Right lobe of liver (tissue), 6 donors: ENCODE results near the gene HSCB. TPM values are rescaled to one million over a fixed set of nuclear protein-coding genes. Genes with fewer than 3 reads are reported as not detected.
"Not testable (repeated sequence)": the region's sequence is repeated elsewhere in the genome, so short reads cannot be mapped to it uniquely, and the experiment has no call there.

ENCODE experiments used
- ATAC-seq, 4 donors: fragments of 200-7000 bp; cut with Tn5 transposase; one replicate each; pipeline ENCODE4 v1.9.1; 2020; ENCODE audit warnings: mild to moderate bottlenecking in 4 of 4, moderate library complexity in 4 of 4
- DNase-seq, 3 donors: peaks; one replicate each; pipeline ENCODE4 v3.0.0-alpha.2; 2020
- H3K27ac ChIP-seq, 3 donors: fragments of 200-600 bp; one replicate each; pipeline ENCODE4 v1.8.0; 2022
- H3K27me3 ChIP-seq, 2 donors: fragments of 200-600 bp; one replicate each; pipeline ENCODE4 v1.8.0; 2022
- H3K36me3 ChIP-seq, 4 donors: fragments of 200-600 bp; sonication (generic) in 1 of 4; one replicate each; pipeline versions ENCODE4 v1.5.1 to v1.8.0; 2017 to 2022; ENCODE audit warnings: control low read depth in 1 of 4
- H3K4me1 ChIP-seq, 4 donors: fragments of 200-600 bp; sonication (generic) in 1 of 4; one replicate each; pipeline versions ENCODE4 v1.5.1 to v1.8.0; 2017 to 2022; ENCODE audit warnings: control low read depth in 1 of 4
- H3K4me3 ChIP-seq, 3 donors: fragments of 200-600 bp; one replicate each; pipeline ENCODE4 v1.8.0; 2022
- H3K9me3 ChIP-seq, 4 donors: fragments of 200-600 bp; sonication (generic) in 1 of 4; one replicate each; pipeline versions ENCODE4 v1.5.1 to v1.8.0; 2017 to 2022; ENCODE audit warnings: control low read depth in 1 of 4
- POLR2A ChIP-seq: fragments of 450-650 bp; IDR thresholded peaks from one replicate; pipeline ENCODE4 v1.6.1; 2017; ENCODE audit warnings: antibody characterized with exemption, mild to moderate bottlenecking
- WGBS: methylation state at CpG from one replicate; pipeline ENCODE4 v1.1.6; 2018; ENCODE audit warnings: low coverage, low lambda C conversion rate; ENCODE audit not compliant: insufficient coverage; ENCODE audit errors: missing lambda C conversion rate; 5-methylcytosine and 5-hydroxymethylcytosine counted together
- intact Hi-C, 2 donors: fragments of 100-400 bp; cut with DNase I; formaldehyde crosslinking; loops; one replicate each; pipeline versions ENCODE4 v1.11.2 to v1.14.1; 2022
- total RNA-seq, 6 experiments: library from RNA; depleted of rRNA in 2 of 6; stranded (reverse); fragments of >200 nt in 2 of 6; fragmentation: NEBNext Ultra II Directional in 3 of 6; extraction: Animal tissue kit (Norgen Biotek cat#: 25700) in 3 of 6; gene quantifications; one replicate each; pipeline versions ENCODE4 v1.1.0 to v1.2.4, GENCODE V29; 2016 to 2023
- TF ChIP-seq, protein P1 (sequence below), 4 donors: fragments of 200-600 bp in 3 of 4; fragments of 450-650 bp in 1 of 4; IDR thresholded peaks; one replicate each; pipeline versions ENCODE4 v1.5.1 to v1.8.0; 2016 to 2022; ENCODE audit warnings: antibody characterized with exemption in 4 of 4, mild to moderate bottlenecking in 2 of 4
- donor health status: DM: no; HTN: yes; CAD: no.
- donor health status: DM: no; HTN: no; CAD: no.
- donor health status: DM: no; HTN: no; CAD: no.
- donor health status: DM: no; HTN: yes; CAD: no.
- donor health status: DM: no; HTN: yes; CAD: no.

Gene HSCB
- total RNA-seq, 6 experiments from 2014 or later: 11.6 to 29.0 (median 13.4) TPM

DNA sequence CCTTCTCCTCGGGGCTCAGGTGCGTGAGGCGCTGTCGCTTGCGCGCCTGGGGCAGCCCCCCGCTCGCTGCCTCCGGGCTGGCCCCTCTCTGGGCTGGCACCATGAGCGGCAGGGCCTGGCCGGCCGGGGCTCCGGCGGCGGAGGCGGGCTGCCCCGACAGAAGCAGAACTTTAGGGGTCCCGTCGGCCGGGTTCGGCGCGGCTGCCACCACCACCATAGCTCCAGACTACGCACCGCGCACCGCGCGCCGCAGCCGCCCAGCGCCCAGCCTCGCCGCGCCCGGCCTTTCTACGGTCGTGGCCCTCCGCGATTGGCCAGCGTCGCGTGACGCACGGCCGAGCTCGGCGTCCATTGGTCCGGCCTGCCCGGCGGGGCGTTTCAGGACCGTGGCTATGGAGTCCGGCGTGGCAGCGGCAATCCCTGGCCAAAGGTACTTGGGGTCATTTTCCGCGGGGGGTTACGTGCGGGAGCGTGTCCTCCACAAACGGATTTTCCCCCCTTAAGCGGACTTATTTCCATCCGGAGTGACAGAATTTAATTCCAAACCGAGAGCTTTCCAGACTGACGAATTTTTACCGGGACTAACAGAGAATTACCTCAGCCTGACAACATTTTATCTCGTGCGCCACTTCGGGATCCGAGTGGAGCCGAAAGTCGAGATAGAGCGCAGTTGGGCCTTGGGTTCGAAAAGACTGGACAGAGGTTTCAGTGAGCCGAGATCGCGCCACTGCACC is 58.6 kb downstream of the HSCB start, which contains the start of gene XBP1:
Gene XBP1, minus strand, starts transcription at position 262 of the 734 bp plus-strand sequence.
- Histone ChIP-seq H3K4me1 (peaks cover 0 to 48% (median 8%) of the 10 kb centered on the region in 4 donors), H3K4me3 (peak within 1 kb of the TSS; percentile 91 to 98 (median 95)), H3K27me3 (no peaks in the 10 kb centered on the region), H3K9me3 (no peaks in the 10 kb centered on the region), H3K36me3 (peaks cover 12 to 37% (median 24%) of the 10 kb centered on the region in 4 donors), H3K27ac (peak within 1 kb of the TSS; percentile 99 to 100 (median 99))
- DNase-seq (peak; percentile 97), ATAC-seq (peak; percentile 79 to 92 (median 86))
- WGBS: 0% methylated on average over 15 of the region's 78 CpGs
- intact Hi-C loops: no loop called here
- TF ChIP-seq, protein P1, sequence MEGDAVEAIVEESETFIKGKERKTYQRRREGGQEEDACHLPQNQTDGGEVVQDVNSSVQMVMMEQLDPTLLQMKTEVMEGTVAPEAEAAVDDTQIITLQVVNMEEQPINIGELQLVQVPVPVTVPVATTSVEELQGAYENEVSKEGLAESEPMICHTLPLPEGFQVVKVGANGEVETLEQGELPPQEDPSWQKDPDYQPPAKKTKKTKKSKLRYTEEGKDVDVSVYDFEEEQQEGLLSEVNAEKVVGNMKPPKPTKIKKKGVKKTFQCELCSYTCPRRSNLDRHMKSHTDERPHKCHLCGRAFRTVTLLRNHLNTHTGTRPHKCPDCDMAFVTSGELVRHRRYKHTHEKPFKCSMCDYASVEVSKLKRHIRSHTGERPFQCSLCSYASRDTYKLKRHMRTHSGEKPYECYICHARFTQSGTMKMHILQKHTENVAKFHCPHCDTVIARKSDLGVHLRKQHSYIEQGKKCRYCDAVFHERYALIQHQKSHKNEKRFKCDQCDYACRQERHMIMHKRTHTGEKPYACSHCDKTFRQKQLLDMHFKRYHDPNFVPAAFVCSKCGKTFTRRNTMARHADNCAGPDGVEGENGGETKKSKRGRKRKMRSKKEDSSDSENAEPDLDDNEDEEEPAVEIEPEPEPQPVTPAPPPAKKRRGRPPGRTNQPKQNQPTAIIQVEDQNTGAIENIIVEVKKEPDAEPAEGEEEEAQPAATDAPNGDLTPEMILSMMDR (IDR thresholded peaks at IDR 0.05): no peak
- peak; percentile 100 for TF ChIP-seq POLR2A

DNA sequence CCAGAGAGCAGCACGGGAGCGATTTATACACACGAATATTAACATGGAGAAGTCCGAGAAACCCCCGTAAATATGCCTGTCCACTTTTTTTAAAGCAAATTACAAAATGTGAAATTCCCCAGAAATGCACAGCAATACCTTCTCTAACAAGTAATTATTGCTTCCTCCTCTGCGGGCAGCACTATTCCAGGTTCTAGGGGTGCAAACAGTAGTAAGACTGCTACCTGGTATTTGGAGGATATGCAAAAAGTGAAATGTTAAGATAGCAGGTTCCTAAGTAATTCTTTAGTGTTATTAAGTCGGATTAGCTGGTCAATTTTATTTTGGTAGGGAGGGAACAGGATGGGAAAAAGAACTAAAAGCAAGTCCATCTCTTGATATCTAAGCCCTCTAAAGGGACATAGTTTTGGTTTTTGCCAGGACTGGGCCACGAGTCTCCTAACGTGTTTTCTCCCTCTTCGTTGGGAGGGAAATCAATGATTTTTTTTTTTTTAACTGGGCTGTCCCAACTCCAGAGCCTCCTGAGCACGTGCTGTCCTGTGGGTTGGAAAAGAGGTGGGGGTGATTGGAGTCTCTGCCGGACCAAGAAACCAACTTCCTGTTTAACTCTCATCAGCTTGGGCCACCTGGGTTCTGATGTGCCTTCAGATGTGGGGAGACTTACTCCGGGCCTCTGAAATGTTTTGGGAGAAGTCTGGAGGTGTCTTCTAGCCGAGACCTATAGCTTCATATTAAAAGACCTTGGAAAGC is 60.2 kb downstream of the HSCB start:
- peak; percentile 41 to 70 (median 56) for ATAC-seq
- intact Hi-C loops: no loop called here
- DNase-seq: peak; percentile 64 to 88 (median 83)
- Histone ChIP-seq H3K27ac (peak overlapping the region; percentile 99 to 100 (median 99)), H3K4me1 (peaks cover 0 to 32% (median 6%) of the 10 kb centered on the region in 4 donors), H3K9me3 (no peaks in the 10 kb centered on the region), H3K4me3 (peak overlapping the region; percentile 91 to 98 (median 95)), H3K36me3 (peaks cover 6 to 21% (median 13%) of the 10 kb centered on the region in 4 donors), H3K27me3 (no peaks in the 10 kb centered on the region)
- WGBS: 15% methylated on average over 14 of the region's 14 CpGs
- peak; percentile 70 for TF ChIP-seq POLR2A
- TF ChIP-seq, protein P1 (IDR thresholded peaks at IDR 0.05): no peak

DNA sequence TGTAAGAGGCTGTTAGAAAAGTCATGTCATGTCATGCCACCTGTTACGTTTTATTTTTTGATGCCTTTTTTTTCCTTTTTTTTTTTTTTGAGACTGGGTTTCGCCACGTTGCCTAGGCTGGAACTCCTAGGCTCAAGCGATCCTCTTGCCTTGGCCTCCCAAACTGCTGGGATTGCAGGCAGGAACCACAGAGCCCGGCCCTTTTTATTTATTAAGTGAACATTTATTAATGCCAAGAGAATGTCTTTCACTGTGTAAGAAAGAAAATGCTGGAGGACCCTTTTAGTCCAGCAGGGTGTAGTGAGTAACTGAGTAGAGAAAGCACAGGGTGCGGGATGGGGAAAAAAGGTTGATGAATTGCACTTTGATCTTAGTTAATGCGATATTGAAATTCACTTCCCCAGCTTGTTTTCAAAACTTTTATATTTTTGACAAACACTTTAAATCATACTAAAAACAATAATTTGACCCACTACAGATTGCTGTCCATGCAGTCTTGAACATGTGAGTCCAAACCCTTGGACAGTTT is 60.8 kb downstream of the HSCB start:
- peak in 1 of 4 donors; percentile 12 for ATAC-seq
- Histone ChIP-seq H3K27ac (peak overlapping the region; percentile 99 to 100 (median 99)), H3K36me3 (peaks cover 3 to 15% (median 9%) of the 10 kb centered on the region in 4 donors), H3K9me3 (no peaks in the 10 kb centered on the region), H3K4me1 (peaks cover 0 to 29% (median 4%) of the 10 kb centered on the region in 4 donors), H3K27me3 (no peaks in the 10 kb centered on the region), H3K4me3 (peak overlapping the region in 2 of 3 donors; percentile 95 to 98)
- TF ChIP-seq, protein P1 (IDR thresholded peaks at IDR 0.05): peak in 3 of 4 donors; percentile 20 to 44 (median 26)
- TF ChIP-seq POLR2A: no peak
- intact Hi-C loops: no loop called here
- no peak for DNase-seq
- WGBS: 35% methylated on average over 7 of the region's 7 CpGs

DNA sequence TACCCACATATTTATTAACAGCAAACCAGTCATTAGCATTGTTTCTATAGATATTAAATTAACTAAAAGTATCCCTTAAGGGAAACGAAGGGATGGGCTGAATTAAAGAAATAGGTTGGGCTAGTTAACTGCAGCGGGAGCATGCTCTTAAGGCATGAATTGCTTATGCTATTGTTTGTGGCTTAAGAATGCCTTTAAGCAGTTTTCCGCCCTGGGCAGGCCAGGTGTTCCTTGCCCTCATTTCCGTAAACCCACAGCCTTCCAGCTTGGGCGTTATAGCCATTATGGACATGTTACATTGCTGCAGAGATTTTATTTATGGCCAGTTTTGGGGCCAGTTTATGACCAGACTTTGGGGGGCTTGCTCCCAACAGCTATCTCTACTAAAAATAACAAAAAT is 63.6 kb downstream of the HSCB start:
- peaks cover 0 to 47% (median 9%) of the 10 kb centered on the region in 4 donors for H3K4me1 ChIP-seq
- ATAC-seq, H3K27me3 ChIP-seq, H3K36me3 ChIP-seq, H3K27ac ChIP-seq, H3K4me3 ChIP-seq, H3K9me3 ChIP-seq, intact Hi-C loops, DNase-seq: not testable (repeated sequence)
- 92% methylated on average over 2 of the region's 5 CpGs for WGBS

Other genes starting within 250 kb of the HSCB start
- 10 to 100 TPM in 5 of 6 experiments, 1 to 10 TPM in 1; 9.4 to 38.3 (median 15.0) TPM for gene TTC28, start 62.2 kb upstream of the HSCB start, total RNA-seq
- gene CHEK2, start 219 bp upstream of the HSCB start, total RNA-seq: 1 to 10 TPM; 2.0 to 6.3 (median 4.2) TPM
- gene CCDC117, start 30.7 kb downstream of the HSCB start, total RNA-seq: 10 to 100 TPM; 15.3 to 24.4 (median 18.0) TPM
- gene XBP1, start 58.5 kb downstream of the HSCB start, total RNA-seq: 100 to 1,000 TPM; 298 to 624 (median 414) TPM
- 1 to 10 TPM; 5.8 to 9.2 (median 6.9) TPM for gene ZNRF3, start 141.5 kb downstream of the HSCB start, total RNA-seq